Activated CD4-positive, CD25-positive, alpha-beta regulatory T cell (primary cell): Measurements from ENCODE around the gene FIBP.

ENCODE experiments used
- DNase-seq, 4 experiments: peaks; one replicate each; lab custom pipeline; 2025; lab: John Stamatoyannopoulos, UW

Gene FIBP

DNA sequence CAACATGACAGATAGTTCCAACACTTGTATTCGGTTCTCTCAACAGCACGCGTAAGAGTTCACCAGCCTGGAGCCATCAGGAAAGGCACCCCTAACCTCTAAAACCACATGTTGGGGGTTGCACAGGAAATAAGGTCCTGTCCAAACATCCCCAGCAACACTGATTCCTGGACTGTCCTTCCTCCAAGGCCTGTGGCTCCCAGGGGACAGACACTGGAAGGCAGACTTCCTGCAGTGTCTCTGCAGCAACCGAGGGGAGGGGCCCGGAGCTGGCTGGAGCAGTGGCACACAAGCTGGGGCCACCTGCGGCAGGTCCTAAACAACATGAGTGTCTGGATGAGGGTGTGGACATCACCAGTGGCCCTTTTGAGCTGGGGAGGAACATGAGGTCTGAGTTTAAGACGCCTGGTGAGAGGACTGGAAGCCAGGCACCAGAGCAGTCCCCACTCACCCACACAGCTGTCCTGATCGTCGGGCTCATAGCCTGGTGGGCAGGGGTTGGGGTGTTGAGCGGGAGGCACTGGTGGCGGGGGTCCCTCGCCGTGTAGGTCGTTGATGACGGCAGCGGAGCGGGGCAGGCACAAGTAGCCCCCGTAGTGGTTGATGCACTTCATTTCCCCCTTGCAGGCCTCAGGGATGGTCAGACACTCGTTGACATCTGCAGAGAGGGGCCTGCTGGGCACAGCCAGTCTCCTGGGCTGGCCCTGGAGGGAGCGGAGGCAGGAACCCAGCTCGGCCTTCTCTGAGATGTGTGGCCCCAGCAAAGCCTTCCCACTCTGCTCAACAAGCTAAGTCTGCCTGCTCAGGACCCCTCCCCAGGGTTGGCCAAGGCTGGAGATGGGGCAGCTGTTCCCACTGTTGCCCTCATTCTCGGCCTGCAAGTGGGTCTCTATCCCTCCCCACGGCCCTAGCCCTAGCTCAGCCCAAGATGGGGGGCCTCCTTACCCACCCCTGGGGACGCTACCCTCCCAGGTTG is 17.3 kb downstream of the FIBP start:
- no peak for DNase-seq

DNA sequence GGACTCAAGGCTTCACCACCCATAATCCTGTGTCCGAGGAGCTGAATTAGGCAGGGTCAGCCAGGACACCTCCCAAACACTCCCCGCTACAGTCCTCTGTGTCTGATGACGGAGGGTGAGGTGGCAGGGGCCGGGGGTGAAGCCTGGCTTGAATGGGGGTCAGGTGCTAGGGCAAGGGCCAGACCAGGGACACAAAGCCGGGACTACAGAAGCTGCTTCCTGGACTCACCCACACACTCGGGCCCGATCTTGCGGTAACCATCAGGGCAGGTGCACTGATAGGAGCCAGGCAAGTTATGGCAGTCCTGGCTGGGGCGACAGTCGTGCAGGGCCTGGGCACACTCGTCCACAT is 18.0 kb downstream of the FIBP start:
- DNase-seq, result no peak

DNA sequence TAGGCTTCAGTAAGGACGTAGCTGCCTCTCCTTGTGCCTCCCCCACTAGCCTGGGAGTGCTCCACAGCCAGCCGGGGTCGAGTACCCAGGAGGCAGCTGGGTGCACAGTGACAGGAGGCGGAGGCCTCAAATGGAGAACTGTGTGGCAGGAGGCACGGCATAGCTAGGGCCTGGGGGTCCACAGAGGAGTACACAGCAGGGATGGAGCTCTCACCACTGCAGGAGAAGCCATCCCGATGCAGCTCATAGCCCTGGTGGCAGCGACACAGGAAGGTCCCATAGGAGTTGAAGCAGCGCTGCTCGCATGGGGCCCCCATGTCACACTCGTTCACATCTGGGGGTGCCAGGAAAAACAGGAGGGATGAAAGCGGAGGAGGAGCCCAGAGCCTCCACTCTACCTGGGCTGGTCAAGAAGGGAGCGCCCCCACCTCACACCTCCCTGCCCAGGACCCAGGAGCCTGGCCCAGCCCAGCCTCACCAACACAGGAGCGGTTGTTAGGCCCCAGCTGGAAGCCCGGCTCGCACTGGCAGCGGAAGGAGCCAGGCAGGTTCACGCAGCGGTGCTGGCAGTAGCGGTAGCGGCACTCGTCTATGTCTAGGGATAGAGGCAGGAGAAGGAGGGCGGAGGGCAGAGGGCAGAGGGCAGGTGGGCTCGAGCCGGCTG is 18.5 kb downstream of the FIBP start:
- no peak for DNase-seq

GRCh38 chr11:65868907-65869306 is 19.4 kb downstream of the FIBP start:
- DNase-seq, result no peak

GRCh38 chr11:65868076-65868667 is 20.1 kb downstream of the FIBP start:
- no peak for DNase-seq

- no peak for DNase-seq
These were observed 20.8 kb downstream of the FIBP start for GRCh38 chr11:65867284-65868071.

GRCh38 chr11:65866509-65867283 is 21.6 kb downstream of the FIBP start:
- no peak for DNase-seq

DNA sequence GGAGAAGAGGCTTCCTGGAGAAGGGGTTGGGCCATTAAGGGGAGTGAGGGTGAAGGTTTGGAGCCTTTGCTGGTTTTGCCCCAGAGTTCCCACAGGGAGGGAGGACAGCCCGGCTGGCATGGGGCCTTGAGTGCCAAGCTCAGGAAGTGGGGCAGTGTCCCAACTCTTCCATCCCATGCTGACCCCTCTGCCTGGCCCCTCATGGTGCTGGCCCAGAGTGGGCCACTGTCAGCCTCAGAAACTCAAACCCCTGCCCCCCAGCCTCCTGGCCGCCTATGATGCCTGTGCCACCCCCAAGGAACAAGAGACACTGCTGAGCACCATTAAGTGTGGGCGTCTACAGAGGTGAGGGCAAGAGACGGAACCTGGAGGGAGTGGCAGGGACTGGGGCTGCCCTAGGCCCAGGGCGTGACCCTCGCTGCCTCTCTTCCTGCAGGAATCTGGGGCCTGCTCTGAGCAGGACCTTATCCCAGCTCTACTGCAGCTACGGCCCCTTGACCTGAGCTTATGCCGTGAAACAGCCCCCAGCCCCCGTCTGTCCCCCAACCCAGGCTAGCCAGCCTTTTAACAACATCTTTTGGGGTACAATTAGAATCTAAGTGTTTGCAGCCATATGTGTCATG is 22.6 kb downstream of the FIBP start:
- DNase-seq, result no peak

DNA sequence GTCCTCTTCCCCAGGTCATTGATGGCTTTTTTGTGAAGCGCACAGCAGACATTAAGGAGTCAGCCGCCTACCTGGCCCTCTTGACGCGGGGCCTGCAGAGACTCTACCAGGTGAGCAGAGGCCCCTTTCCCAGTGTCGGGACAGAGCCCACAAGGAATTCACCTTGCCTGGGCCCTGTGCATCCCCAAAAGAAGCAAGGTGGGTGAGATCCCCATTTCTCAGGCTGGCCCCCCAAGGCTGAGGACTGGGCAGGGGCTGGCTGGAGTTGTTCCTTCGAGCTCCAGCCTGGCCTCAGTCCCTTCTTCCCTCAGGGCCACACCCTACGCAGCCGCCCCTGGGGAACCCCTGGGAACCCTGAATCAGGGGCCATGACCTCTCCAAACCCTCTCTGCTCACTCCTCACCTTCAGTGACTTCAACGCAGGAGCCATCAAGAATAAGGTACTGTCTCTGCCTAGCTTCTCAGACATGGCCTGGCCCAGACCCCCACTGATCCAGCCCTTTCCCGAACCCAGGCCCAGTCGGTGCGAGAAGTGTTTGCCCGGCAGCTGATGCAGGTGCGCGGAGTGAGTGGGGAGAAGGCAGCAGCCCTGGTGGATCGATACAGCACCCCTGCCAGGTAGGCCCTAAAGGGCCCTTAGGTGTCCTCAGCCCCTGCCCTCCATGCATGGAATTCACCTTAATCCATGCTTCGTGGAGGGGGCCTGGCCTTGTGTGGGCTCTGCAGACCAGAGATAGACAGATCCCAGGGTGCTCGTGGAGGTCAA is 23.4 kb downstream of the FIBP start:
- no peak for DNase-seq

DNA sequence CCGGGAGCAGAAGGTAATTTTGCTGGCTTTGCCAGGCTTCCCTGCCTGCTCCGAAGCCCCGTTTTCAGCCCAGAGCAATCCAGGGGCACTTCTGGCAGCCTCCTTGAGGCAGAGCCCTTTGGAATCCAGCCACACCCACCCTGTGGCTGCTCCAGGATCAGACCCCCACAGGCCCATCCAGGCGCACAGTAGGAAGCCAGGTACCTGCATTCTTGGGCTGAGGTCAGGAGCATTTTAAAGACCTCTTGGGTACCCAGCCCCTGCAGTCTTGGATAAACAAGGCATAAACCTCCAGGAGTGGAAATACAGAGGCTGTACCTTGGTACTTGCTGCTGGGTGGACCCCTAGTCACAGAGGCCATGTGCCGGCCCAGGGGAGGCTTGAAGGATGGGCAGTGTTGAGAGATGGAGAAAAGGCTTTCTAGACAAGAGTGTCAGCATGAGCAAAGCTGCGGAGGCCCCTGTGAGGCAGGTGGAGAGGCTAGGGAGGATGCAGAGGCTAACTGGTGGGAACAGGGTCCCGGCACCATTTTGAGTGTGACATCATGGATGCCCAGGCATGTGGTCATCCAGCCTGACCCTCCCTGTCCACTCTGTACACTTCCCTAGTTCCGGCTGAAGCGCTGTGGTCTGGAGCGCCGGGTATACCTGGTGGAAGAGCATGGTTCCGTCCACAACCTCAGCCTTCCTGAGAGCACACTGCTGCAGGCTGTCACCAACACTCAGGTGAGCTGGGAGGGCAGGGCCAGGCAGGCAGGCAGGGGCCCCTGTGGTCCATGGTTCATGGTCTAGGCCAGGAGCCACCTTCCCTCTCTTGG is 24.2 kb downstream of the FIBP start:
- no peak for DNase-seq

- no peak for DNase-seq
These were observed 25.1 kb downstream of the FIBP start for GRCh38 chr11:65862941-65863888.

- no peak for DNase-seq
These were observed 26.0 kb downstream of the FIBP start for GRCh38 chr11:65862191-65862735.

GRCh38 chr11:65861533-65862183 is 26.6 kb downstream of the FIBP start:
- DNase-seq, result no peak

DNA sequence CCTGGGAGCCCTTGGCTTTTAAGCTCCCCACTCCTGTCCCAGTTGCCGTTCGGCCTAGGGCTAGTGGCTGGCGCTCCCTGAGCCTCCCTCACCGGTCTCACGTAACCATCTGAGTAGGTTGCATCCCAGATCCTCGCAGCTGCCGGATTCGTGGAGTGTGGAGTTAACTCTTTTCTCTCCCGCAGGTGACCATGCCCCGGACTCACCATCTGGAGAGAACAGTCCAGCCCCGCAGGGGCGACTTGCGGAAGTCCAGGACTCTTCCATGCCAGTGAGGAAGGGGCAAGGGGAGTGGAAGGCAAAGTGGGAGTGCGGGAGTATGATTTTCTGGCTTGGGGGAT is 27.1 kb downstream of the FIBP start:
- no peak for DNase-seq

DNA sequence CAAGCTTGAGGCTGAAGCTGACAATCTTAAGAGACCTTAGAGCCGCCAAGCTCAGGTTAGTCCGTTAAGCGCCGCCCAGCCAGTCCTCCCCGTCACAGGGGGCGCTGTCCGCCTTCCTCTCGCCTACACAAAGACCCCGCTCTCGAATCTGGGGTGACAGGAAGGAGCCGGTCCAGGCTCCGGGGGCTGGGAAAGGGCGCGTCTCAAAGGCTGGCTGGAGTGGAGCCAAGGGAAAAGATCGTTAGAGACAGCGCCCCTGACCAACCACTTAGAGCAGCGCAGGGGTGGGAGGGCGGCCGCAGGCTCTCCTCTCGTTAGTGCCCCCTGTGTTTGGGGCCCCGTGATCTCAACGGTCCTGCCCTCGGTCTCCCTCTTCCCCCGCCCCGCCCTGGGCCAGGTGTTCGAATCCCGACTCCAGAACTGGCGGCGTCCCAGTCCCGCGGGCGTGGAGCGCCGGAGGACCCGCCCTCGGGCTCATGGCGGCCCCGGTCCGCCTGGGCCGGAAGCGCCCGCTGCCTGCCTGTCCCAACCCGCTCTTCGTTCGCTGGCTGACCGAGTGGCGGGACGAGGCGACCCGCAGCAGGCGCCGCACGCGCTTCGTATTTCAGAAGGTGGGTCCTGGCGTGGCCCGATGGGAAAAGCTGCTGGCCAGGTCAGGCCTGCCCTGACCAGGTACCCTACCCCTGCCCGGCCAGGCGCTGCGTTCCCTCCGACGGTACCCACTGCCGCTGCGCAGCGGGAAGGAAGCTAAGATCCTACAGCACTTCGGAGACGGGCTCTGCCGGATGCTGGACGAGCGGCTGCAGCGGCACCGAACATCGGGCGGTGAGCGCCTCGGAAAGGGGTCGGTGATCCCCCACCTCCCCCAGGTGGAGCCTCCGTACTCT is 27.8 kb downstream of the FIBP start, which contains the start of gene MUS81:
TSS of gene MUS81 (plus strand) at position 156 of the 887 bp plus-strand sequence. CDS start at position 477, 321 bp downstream.
- peak; percentile 91 to 94 (median 92) for DNase-seq

GRCh38 chr11:65859812-65860277 is 28.4 kb downstream of the FIBP start:
- no peak for DNase-seq
